Stimulated activated CD4-positive, alpha-beta T cell treated with anti-CD3 and anti-CD28 coated beads, Interleukin-4, amount 100 ng/mL, for 24 hours (primary cell): ENCODE data around the gene TUT1.
"Not testable (repeated sequence)": the region's sequence is repeated elsewhere in the genome, so short reads cannot be mapped to it uniquely, and the experiment has no call there.

Experiments
- DNase-seq: peaks from one replicate; pipeline ENCODE4 v3.0.0-alpha.2; 2020

Gene TUT1

DNA sequence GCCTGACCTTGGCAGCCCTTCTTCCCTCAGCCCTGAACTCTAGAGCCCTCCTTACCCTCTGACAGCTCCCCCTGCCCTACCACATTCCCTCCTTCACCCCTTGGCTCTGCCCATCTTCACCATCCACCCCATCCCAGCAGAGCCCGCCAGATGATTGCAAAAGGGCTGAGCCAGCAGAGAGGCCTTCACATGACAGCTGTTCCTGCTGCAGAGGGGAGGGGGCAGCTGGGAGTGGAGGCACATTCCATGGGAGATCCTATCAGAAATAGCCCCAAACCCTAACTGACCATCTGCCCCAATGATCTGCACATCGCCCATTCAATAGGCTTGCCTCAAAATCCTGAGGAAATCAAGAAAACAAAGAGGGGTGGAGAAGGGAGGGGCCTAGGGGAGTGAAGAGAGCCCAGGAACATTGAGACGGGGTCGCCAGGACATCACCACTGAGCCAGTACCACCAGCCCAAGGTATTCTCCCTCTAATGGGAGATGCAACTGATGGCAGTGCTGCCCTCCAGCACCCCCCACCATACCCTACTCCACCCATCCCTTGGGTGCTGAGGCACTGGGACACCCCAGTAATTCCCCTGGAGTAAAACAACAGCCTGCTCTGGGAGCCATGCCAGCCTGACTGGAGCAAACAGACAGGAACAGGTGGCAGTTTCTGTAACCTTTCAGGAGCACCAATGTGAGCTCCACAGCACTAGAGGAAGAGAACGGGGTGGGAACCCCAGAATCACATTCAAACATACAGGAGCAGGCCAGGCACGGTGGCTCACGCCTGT is 36.7 kb downstream of the TUT1 start:
- no peak for DNase-seq

DNA sequence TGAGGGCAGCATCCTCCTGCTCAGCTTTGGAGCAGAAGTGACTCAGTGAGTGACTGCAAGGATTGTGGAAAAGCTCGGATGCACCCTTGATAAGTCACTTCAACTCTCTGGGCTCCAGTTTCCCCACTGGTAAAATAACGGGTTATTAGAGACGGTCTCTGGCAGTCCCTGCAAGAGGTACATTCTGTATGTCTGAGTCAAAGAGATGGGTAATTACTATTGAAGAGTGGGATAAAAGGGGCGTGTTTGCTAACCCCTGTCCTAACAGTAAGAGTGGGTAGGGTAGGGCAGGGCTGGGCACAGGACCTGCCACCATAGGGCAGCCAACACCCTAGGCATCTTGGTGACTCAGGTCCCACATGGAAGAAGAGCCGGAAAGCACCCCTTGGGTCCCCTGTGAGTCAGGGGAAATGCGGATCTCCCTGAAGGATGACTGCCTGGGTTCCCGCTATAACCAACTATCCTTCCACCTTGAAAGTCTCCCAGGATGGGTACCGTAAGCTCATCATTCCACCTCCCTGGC is 37.4 kb downstream of the TUT1 start:
- DNase-seq = no peak

DNA sequence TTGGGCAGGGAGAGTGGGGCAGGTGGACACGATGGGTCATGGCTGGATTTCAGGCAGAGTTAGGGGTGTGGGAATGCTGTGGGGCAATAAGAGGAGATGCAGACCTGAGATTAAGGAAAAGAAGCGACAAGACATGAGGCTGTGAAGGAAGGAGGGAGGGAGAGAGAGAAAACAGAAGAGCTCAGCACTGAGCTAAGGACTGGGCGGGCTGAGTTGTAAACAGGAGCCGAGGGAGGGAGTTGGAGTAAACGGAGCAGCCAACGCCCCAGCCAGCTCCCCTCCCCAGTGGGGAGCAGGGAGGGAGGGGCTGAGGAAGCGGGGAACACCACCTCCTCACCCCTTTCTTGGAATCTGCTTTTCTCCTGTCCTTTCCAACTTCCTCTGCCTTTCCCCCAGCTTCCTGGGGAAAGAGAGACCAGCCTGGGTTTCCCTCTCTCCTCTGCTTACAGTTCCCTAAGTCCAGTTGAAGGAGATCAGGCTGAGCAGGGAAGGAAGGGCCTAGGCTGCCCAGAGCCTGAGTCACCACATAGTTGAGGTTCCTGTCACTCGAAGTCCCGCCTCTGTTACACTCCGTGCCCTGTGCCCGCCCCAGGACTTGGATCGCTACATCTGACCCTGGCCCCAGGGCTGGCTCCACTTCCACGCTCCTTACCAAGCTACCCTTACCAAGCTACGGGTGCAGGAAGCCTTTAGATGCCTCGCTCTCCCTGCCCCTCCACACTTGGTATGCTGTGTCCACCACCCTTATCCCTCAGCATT is 38.1 kb downstream of the TUT1 start:
- DNase-seq = peak; percentile 47

DNA sequence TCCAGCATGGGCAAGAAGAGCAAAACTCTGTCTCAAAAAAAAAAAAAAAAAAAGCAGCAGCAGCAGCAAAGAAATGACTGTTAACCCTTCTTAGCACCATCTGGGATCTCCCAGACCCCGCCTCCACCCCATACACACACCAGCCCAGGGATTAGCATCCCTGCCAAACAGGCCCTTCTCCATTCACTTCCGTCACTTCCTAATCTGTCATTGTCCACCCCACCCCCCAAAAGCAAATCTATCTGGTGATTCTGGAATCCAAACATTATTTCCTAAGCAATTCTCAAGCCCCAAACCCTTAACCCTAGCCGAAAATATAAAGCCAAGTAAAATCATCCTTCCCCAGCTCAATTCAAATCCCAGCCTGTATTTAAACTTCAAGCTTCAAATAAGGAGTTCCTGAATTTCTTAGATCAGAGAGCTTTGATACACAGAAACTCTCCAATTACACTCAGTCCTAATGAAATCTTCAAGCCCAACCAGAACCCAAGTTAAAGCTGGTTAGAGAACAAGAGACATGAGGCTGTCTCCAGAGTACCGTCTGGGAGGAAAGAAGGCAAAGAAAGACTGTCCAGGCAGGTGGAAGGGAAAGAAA is 38.7 kb downstream of the TUT1 start:
- no peak for DNase-seq

DNA sequence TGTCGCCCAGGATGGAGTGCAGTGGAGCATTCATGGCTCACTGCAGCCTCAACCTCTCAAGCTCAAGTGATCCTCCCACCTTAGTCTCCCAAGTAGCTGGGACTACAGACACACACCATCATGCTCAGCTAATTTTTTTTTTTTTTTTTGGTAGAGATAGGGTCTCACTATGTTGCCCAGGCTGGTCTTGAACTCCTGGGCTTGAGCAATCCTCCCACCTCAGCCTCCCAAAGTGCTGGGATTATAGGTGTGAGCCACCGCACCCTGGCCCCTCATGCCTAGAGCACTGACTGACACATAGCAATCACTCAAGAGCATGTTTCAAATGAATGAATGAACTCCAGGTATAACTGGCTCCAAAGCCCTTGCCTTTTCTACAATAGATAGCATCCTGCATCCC is 40.8 kb downstream of the TUT1 start:
- DNase-seq = not testable (repeated sequence)

DNA sequence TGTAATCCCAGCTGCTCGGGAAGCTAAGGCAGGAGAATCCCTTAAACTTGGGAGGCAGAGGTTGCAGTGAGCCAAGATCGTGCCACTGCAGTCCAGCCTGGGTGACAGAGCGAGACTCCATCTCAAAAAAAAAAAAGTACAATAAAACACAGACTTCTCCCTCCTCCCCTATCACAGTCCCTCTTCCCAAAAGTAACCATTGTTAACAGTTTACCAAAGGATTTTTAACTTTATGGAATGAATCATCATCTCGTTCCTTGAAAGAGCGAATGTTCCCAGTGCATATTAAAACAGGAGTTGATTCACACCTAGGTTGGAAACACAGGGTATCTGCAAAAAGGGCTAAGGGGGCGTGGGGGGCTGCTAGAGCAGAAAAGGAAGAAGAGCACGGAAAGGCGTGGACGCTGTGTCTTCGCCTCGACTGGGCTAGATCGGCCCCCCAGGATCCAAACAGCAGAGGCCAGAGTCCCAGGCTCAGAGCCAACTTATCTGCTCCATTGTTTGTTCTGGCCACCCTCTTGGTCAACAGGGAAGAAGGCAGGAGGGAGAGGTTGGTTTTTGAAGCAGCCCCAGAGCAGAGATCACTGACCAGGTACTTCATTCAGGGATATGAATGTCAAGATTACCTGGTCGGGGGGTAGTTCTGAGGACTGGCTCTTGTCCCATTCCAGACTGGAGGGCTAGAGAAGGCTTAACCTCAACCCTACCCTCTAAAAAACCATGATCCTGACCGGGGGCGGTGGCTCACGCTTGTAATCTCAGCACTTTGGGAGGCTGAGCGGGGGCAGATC is 42.6 kb downstream of the TUT1 start:
- DNase-seq = no peak

DNA sequence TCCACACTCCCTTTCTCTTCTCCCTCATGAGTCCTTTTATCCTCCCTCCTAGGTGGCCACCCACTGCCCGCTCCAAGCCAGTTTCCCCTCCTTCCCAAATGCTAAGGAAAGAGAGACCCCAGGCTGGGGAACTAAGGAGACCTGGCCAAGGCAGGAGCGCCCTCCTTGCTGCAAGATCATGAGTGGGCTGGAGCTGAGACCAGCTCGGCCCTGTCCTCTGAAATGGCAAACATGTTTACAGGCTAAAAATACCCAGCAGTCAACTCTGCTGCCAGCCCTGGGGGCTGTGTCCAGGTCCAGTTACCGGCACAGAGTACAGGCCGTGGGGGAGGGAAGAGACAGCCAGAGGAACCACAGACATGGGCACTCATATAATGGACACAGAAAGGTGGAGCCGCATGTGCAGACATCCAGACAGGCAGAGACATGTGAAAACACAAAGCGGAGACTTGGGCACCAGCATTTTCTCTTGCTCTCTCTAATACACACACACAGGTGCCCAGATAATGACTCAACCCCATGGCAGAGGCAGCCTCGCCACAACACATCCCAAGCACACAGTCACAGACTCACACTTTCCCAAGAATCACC is 43.5 kb downstream of the TUT1 start:
- DNase-seq = no peak

DNA sequence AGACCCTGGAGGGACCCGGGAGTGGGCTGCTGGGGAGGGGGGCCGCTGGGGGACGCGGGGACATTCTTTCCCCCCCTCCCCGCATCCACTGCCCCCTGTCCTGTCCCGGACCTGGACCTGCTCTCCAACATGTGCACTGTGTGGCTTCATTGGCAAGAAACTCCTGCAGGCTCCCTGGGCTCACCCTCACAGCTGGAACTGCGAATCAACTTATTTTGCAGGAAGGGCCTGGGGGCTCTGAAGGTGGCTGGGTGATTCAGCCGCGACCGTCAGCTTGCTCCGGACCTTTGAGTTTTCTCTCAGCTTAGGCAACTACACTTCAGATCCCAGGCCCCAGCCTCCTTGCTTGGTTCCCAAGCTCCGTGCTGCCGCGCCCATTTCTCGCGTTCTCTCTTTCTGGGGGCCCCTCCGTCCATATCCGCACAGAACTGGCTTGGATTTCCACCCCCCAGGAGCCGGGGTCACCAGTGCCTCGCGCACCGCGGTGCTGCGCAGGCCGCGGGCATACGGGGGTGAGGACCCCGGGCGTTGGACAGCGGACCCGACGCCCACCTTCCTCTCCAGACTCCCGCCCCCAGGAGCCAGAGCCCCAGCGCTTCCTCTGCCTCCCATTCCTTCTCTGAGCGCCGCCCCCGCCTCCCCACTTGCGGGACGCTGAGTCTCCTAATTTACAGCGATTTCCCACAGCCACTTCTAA is 44.2 kb downstream of the TUT1 start:
- no peak for DNase-seq

DNA sequence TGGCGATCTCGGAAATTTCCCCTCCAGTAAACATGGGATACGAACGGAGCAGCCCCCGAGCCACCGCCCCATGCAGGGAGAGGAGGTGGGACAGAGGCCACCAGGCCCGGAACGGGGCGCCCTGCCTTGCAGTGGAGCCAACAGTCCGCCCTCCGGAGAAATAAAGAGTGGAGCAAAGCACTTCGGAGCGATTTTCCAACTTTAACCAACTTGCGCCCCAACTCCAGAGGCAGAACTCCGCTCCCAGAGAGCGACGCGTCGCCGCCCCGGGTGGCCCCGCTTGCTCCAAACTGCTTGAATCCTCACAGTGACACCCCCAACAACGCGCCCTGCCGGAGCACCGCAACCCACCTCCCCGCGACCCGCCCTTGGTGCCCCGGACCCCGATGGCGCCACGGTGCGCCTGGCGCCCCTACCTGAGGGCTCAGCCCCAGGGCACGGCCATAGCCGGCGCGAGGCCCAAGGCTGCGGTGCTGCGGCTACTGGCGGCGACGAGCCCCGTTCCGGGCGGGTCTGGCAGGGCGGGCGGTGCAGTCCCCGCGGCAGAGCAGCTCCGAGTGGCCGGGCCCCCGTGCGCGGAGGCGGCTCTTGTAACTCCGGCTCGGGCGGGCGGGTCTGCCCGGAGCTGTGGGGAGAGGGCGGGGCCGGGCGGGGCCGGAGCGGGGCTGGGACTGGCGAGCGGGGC is 44.9 kb downstream of the TUT1 start, which contains the start of gene AHNAK:
Gene AHNAK, minus strand, starts transcription at position 563 of the 685 bp plus-strand sequence. CDS start 10,708 bp downstream, outside the sequence.
- peak; percentile 60 for DNase-seq

DNA sequence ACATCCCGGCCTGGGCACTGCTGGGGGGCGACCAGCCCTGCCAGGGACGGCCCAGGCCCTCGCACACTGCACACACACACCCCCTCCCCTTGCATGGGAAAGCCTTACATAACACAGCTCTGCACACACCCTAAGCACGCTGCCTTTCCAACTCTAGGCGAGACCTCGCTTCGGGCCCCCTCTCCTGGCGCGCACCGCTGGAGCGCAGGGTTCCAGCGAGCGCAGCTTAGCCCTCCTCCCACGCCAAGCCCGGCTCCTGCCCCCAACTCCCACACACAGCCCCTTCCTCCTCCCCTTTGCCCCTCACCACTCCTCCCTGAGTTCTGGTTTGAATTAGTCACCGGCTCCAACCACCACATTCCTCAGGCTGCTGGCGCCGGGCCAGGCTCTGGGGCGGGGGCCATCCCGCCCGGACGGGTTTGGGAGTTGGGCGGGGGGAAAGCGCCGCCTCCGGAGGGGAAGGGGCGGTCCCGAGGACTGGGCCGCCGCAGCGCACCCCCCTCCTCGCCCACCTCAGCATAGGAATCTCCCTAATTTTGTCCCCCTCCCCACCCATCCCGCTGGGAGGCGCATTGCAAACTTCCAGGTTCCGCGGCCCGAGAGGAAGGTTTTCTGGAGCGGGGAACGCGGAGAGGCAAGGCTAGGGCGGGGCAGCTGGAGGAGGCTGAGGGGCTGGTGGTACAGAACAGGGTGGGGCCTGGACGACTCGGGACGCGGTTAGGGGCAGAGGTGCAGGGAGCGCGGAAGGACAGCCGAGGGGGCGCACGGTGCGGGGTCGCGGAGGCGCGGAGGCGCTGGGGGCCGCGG is 45.7 kb downstream of the TUT1 start:
- DNase-seq = peak; percentile 64

DNA sequence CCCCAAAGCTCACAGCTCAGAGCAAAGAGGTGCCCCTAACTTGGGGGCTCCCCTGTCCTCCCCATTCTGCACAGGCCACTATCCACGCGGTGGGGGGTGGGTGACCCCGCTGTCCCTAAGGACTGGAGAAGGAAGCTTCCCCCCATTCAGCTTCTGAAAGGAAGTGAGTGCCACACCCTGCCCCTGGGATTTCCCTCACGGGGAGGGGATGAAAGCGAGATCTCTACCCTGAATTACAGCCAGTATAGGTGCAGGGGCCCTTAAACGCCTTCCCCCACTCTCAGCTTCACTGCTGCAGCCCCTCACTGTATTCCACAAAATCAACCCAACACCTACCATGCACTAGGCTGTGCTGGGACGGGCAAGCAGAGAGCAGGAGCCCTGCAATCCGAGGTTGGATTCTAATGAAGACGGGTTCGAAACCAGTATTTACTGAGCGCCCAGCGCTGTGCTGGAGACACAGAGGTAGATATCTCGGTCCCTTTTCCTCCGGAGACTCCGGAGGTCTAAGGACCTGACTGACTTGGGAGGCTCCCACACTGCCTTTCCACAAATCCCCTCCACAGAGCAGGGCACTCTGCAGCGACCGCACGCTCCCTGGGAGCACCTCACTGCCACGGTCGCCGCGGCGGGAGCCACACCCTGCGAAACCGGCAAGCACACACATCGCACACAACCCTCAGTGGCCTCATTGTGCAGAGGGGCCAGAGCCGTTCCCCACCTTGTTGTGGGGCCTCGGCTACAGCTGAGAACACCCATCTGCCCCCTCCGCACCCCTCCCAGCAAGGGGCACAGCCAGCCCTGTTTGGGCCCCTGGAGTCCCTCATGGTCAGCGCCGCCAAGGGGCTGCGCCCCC is 46.5 kb downstream of the TUT1 start:
- peak; percentile 34 for DNase-seq

DNA sequence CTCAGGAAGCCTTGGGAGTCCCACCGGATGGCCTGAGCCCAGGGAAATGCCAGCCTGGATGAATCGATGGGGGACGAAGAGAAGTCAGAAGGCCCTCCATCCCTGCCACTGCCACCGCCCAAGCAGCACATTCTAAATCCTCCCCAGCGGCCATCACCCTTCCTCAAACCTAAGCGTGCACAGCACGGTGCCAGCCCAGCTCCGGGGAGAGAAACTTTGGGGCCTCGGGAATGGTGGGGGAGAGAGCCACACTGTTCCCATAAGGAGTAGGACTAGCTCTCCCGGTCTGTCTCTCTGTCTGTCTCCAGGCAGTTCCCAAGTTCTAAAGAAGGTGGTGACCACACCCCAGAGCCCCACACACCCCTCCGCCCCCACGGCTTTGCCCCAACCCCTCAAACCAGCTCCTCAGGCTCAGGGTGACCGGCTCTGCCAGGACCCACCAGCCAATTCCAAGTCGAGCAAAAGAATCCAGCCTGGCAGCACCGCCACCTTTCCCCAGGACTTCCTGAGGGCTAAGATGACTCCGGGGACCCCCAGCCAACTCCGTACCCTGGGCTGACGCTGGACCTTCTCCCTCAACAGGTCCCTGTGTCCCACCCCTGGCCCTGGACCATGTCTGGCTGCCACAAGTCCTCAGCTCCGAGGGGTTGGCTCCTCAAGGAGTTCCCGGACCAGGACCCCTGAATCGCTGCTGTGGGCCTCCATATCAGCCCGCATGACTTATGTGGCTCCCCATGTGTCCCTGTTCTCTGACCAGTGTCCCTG is 47.5 kb downstream of the TUT1 start:
- no peak for DNase-seq

DNA sequence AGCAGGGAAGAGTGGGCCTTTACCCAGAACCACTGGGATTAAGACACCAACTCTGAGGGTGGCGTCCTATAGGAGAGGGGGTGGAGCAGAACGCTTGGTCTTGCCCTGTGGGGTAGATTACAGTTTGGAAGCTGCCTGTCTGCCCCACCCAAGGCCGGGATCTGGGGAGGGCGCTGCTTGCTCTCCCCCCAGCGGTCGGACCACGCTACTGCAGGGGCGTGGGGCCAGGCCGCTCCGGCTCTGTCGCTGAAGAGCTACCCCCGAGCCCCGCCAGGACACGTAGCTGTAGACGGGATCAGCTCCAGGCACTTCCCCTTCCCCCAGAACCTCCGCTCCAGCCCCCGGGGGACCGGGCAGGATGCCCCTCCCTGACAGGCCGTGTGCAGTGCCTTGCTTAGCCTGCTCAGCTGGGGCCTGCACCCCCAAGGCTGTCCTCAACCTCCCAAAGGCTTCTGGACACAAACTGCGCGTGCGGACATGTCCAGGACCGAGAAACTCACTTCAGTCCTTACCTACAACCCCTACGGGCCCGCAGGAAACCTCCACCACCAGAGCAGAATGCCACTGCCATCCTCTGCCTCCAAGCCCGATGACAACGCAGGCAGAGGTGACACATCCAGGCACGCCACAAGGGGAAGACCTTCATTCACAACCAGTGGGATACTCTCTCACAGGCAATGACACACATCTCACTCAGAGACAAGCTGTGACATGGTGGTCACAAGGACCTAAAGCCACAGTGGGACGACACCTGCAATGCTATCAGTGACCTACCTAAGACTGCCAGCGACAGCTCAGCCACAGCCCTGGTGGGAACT is 48.4 kb downstream of the TUT1 start:
- DNase-seq = peak; percentile 79

DNA sequence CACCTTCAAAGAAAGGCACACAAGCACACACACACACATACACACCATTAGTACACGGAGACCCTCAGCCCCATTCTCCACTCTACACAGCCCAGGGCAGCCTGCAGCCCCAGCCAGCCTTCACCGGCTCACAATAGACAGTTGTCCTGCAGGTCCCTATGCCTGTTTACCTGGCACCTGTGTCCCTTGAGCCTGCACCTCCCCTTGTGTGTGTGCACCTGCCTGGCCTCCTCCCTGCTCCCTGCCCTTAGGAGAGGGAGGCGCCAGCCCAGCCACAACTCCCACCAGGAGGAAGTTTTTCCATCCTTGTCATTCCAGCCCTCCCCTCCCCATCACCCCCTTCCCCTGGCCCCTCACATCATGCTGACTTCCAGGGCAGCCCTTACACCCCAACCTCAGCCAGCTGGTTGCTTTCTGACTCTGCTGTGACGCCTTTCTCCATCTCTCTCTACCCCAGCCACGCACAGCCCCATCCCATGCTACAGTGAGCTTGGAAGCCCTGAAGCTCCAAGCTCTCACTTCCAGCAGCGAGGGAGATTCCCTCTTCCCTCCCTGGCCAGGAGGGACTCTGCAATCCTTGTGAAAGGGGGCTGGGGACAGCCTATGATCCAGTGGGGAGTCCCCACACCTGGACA is 49.1 kb downstream of the TUT1 start:
- no peak for DNase-seq

DNA sequence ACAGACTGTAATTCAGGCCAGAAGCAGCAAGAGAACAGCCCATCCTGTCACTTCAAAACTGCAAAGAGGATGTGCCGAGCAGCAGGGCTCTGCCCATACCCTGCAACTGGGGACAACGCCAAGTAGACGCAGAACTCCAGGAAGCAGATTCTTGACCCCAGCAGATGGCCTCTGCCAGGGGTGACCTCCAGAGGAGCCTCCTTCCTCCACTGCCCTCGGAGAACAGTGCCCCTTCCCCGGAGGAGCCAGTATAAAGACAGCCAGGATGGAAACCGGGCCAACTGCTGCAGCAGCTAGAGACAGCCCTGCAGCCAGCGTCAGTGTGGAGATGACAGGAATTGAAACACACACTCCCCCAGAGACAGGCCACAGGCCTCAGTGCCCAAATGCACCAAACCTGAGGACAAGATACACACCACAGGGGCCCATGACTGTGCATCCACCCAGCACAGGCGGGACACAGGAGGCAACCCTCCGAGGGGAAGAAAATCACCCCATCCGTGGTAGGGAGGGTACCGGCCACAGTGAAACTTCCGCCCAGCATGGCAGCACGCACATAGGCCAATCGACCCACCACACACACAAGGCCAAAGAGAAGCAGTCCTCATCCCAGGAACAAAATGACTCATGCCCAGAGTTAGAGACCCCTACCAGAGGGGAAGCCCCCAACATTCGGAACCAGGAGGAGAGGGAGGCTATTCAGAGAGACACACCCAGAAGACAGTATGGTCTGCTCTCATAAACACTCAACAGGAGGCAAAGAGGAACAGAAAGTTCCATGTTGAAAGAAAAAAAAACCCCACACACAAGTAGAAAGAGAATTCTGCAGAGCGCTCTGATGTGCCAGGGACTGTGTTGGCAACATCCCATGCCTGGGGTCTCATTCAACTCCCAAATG is 50.3 kb downstream of the TUT1 start:
- DNase-seq = peak; percentile 52
